Measurements from ENCODE around the gene RNASEL.

The RNASEL gene

DNA sequence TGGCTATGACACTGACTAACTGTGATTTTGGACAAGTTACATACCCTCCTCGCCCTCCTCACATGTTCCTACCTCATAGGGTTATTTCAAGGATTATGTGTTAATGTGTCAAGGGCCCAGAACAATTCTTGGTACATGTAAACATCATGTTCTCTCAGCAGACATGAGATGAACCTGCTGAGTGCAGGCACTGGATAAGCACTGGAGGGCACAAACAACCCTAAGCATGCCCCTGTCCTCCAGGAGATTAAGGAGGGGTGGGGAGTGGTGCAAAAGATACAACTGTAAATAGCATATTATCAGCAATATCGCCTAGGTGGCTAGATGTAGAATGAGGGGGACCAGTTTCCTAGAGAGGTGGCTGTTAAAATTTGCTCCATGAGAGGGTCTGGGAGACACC, 32.9 kb upstream of the RNASEL start:
- H3K9ac ChIP-seq (ENCODE audit: low read length), result no peak overlapping the region
- no peaks in the 10 kb centered on the region for H3K9me2 ChIP-seq (ENCODE audit: low read depth, low read length)
- H3K79me2 ChIP-seq (ENCODE audit: insufficient read depth, low read length), result no peaks in the 10 kb centered on the region
- H3K4me3 ChIP-seq (ENCODE audit: low read depth, low read length, poor library complexity, severe bottlenecking), result no peak overlapping the region
- no peak overlapping the region for H3K27ac ChIP-seq (ENCODE audit: low read depth, low read length, poor library complexity, severe bottlenecking)
- no peaks in the 10 kb centered on the region for H3K36me3 ChIP-seq (ENCODE audit: insufficient read depth, low read length)
- 0 out of 2 replicates have a peak, but pooled peaks cover 2% of the 10 kb centered on the region for H3K9me3 ChIP-seq (ENCODE audit: low read length)
- no peaks in the 10 kb centered on the region for H4K20me1 ChIP-seq (ENCODE audit: insufficient read depth, low read length)
- H2AFZ ChIP-seq (ENCODE audit: low read length), result no peak overlapping the region
- peaks cover 25% of the 10 kb centered on the region for H3K4me1 ChIP-seq (ENCODE audit: insufficient read depth, low read length, severe bottlenecking)
- H3F3A ChIP-seq (ENCODE audit: insufficient read depth, low read length), result no peaks in the 10 kb centered on the region
- no peaks in the 10 kb centered on the region; the same call in 1 of the 2 replicates for H3K27me3 ChIP-seq (ENCODE audit: insufficient read depth, low read length)
- no peak overlapping the region for H3K4me2 ChIP-seq (ENCODE audit: low read length)
- no peak for TF ChIP-seq EZH2 (IDR thresholded peaks at IDR 0.05; ENCODE audit: borderline replicate concordance, low read length)
- TF ChIP-seq, protein P1, sequence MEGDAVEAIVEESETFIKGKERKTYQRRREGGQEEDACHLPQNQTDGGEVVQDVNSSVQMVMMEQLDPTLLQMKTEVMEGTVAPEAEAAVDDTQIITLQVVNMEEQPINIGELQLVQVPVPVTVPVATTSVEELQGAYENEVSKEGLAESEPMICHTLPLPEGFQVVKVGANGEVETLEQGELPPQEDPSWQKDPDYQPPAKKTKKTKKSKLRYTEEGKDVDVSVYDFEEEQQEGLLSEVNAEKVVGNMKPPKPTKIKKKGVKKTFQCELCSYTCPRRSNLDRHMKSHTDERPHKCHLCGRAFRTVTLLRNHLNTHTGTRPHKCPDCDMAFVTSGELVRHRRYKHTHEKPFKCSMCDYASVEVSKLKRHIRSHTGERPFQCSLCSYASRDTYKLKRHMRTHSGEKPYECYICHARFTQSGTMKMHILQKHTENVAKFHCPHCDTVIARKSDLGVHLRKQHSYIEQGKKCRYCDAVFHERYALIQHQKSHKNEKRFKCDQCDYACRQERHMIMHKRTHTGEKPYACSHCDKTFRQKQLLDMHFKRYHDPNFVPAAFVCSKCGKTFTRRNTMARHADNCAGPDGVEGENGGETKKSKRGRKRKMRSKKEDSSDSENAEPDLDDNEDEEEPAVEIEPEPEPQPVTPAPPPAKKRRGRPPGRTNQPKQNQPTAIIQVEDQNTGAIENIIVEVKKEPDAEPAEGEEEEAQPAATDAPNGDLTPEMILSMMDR (IDR thresholded peaks at IDR 0.05; ENCODE audit: low read length), result no peak

- Histone ChIP-seq H3K4me2 (ENCODE audit: low read length) (no peak overlapping the region), H2AFZ (ENCODE audit: low read length) (no peak overlapping the region), H3K27ac (ENCODE audit: low read depth, low read length, poor library complexity, severe bottlenecking) (no peak overlapping the region), H3K4me1 (ENCODE audit: insufficient read depth, low read length, severe bottlenecking) (peaks cover 33% of the 10 kb centered on the region), H3K9me3 (ENCODE audit: low read length) (0 out of 2 replicates have a peak, but pooled peaks cover 2% of the 10 kb centered on the region), H3K27me3 (ENCODE audit: insufficient read depth, low read length) (no peaks in the 10 kb centered on the region; the same call in 1 of the 2 replicates), H3K36me3 (ENCODE audit: insufficient read depth, low read length) (no peaks in the 10 kb centered on the region), H3K79me2 (ENCODE audit: insufficient read depth, low read length) (no peaks in the 10 kb centered on the region), H3K9me2 (ENCODE audit: low read depth, low read length) (no peaks in the 10 kb centered on the region), H4K20me1 (ENCODE audit: insufficient read depth, low read length) (no peaks in the 10 kb centered on the region), H3K9ac (ENCODE audit: low read length) (no peak overlapping the region), H3F3A (ENCODE audit: insufficient read depth, low read length) (no peaks in the 10 kb centered on the region), H3K4me3 (ENCODE audit: low read depth, low read length, poor library complexity, severe bottlenecking) (no peak overlapping the region)
- no peak for TF ChIP-seq EZH2 (IDR thresholded peaks at IDR 0.05; ENCODE audit: borderline replicate concordance, low read length)
- TF ChIP-seq, protein P1 (IDR thresholded peaks at IDR 0.05; ENCODE audit: low read length), result no peak
Observed at GRCh38 chr1:182620924-182621585, 32.0 kb upstream of the RNASEL start.

GRCh38 chr1:182617734-182618351, 28.8 kb upstream of the RNASEL start:
- Histone ChIP-seq H3K27me3 (ENCODE audit: insufficient read depth, low read length) (no peaks in the 10 kb centered on the region; the same call in 1 of the 2 replicates), H3K9me2 (ENCODE audit: low read depth, low read length) (no peaks in the 10 kb centered on the region), H3K27ac (ENCODE audit: low read depth, low read length, poor library complexity, severe bottlenecking) (peak overlapping the region; percentile 40), H3K4me2 (ENCODE audit: low read length) (no peak overlapping the region), H3K36me3 (ENCODE audit: insufficient read depth, low read length) (no peaks in the 10 kb centered on the region), H4K20me1 (ENCODE audit: insufficient read depth, low read length) (no peaks in the 10 kb centered on the region), H3K9ac (ENCODE audit: low read length) (no peak overlapping the region), H3K79me2 (ENCODE audit: insufficient read depth, low read length) (no peaks in the 10 kb centered on the region), H3K4me1 (ENCODE audit: insufficient read depth, low read length, severe bottlenecking) (peaks cover 46% of the 10 kb centered on the region), H3F3A (ENCODE audit: insufficient read depth, low read length) (no peaks in the 10 kb centered on the region), H3K4me3 (ENCODE audit: low read depth, low read length, poor library complexity, severe bottlenecking) (no peak overlapping the region), H3K9me3 (ENCODE audit: low read length) (0 out of 2 replicates have a peak, but pooled peaks cover 2% of the 10 kb centered on the region), H2AFZ (ENCODE audit: low read length) (no peak overlapping the region)
- TF ChIP-seq, protein P1 (IDR thresholded peaks at IDR 0.05; ENCODE audit: low read length), result no peak
- TF ChIP-seq EZH2 (IDR thresholded peaks at IDR 0.05; ENCODE audit: borderline replicate concordance, low read length), result no peak

Data from OCI-LY1 (cell line).